Stimulated activated naive CD8-positive, alpha-beta T cell treated with anti-CD3 and anti-CD28 coated beads, Interleukin-15, Interleukin-2, amounts not matched to agents 100 ng/mL and 50 ng/mL, for 24 hours (primary cell): Measurements from ENCODE around the gene CLIP3.
A peak's percentile ranks its signal among the peaks of the same experiment; 100 is the strongest.
"Not testable (repeated sequence)": the region's sequence is repeated elsewhere in the genome, so short reads cannot be mapped to it uniquely, and the experiment has no call there.

ENCODE experiments used
- H3K27ac Mint-ChIP-seq: one replicate; pipeline ENCODE4 v1.8.0; 2021; ENCODE audit warnings: mild to moderate bottlenecking, mixed read lengths
- H3K27me3 Mint-ChIP-seq: one replicate; pipeline ENCODE4 v1.8.0; 2021; ENCODE audit warnings: mixed read lengths
- H3K36me3 Mint-ChIP-seq: one replicate; pipeline ENCODE4 v1.8.0; 2021; ENCODE audit warnings: low read depth, mixed read lengths
- H3K4me1 Mint-ChIP-seq: one replicate; pipeline ENCODE4 v1.8.0; 2021; ENCODE audit warnings: low read depth, mixed read lengths
- H3K4me3 Mint-ChIP-seq: one replicate; pipeline ENCODE4 v1.8.0; 2021; ENCODE audit warnings: mild to moderate bottlenecking, mixed read lengths
- H3K9me3 Mint-ChIP-seq: one replicate; pipeline ENCODE4 v1.8.0; 2021; ENCODE audit warnings: mixed read lengths

Gene CLIP3

GRCh38 chr19:36054733-36055686 is 22.3 kb upstream of the CLIP3 start, which contains the start of gene WDR62:
TSS of gene WDR62 (plus strand) at chr19:36054897. CDS start at chr19:36054972, 75 bp downstream.
- no peaks in the 10 kb centered on the region for H3K9me3 Mint-ChIP-seq
- peaks cover 15% of the 10 kb centered on the region for H3K36me3 Mint-ChIP-seq
- H3K4me3 Mint-ChIP-seq: peak within 1 kb of the TSS; percentile 93
- H3K4me1 Mint-ChIP-seq: peaks cover 21% of the 10 kb centered on the region
- H3K27ac Mint-ChIP-seq: peak within 1 kb of the TSS; percentile 95
- H3K27me3 Mint-ChIP-seq: no peaks in the 10 kb centered on the region

DNA sequence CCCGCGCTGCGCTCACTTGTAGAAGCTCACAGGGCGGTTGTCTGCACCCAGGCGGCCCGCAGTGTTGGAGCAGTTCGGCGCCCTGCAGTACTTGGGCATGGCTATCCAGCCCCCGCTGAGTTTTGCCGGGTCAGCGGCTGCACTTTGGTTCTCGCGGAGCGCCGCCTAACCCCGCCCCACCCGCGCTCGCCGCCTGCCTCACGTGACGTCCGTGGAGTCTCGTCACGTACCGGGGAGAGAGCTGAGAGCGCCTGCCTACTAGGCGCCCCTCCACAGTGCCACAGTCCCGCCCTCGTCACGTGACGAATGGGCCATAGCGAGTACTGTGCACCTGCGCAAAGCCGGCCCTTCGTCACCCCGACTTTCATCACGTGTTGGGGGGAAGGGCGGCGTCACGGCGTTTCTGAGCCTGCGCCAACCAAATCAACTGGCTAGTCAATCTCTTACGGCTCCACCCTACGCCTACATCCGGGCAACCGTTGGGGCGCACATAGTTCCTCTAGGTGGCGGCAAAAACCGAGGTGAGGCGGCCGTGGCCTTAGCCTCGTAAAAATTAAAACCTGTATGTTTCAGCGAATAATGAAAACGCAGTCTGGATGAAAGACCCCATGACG is 21.6 kb upstream of the CLIP3 start, which contains the start of gene THAP8:
Gene THAP8, minus strand, starts transcription at position 167 of the 614 bp plus-strand sequence. Its CDS starts 68 bp downstream, at position 99.
- H3K27ac Mint-ChIP-seq: peak within 1 kb of the TSS; percentile 95
- no peaks in the 10 kb centered on the region for H3K27me3 Mint-ChIP-seq
- H3K4me3 Mint-ChIP-seq: peak within 1 kb of the TSS; percentile 93
- no peaks in the 10 kb centered on the region for H3K9me3 Mint-ChIP-seq
- peaks cover 11% of the 10 kb centered on the region for H3K36me3 Mint-ChIP-seq
- H3K4me1 Mint-ChIP-seq: peaks cover 21% of the 10 kb centered on the region

GRCh38 chr19:36051637-36052036 is 19.0 kb upstream of the CLIP3 start:
- H3K4me3 Mint-ChIP-seq: no peak overlapping the region
- H3K27ac Mint-ChIP-seq: no peak overlapping the region
- H3K27me3 Mint-ChIP-seq: no peaks in the 10 kb centered on the region
- H3K36me3 Mint-ChIP-seq: no peaks in the 10 kb centered on the region
- H3K4me1 Mint-ChIP-seq: peaks cover 21% of the 10 kb centered on the region
- no peaks in the 10 kb centered on the region for H3K9me3 Mint-ChIP-seq

DNA sequence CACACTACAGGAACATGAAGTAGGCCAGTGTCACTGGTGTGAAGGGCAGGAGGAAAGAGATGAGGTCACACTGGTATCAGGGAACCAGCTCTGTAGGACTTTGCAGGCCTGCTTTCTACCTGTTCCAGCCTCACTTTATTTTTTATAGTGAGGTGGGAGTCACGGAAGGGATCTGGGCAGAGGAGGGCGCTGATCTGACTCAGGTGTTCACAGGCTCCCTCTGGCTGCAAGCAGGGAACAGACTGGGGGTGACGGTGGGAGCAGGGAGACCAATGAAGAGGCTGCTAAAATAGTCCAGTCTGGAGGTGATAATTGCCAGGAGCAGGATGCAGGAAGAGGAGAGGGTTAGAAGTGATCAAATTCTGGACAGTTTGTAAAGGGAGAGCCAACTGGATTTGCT is 18.6 kb upstream of the CLIP3 start:
- H3K4me3 Mint-ChIP-seq: no peak overlapping the region
- peaks cover 18% of the 10 kb centered on the region for H3K4me1 Mint-ChIP-seq
- no peak overlapping the region for H3K27ac Mint-ChIP-seq
- H3K36me3 Mint-ChIP-seq: no peaks in the 10 kb centered on the region
- no peaks in the 10 kb centered on the region for H3K27me3 Mint-ChIP-seq
- no peaks in the 10 kb centered on the region for H3K9me3 Mint-ChIP-seq

- no peak overlapping the region for H3K27ac Mint-ChIP-seq
- H3K4me1 Mint-ChIP-seq: peaks cover 7% of the 10 kb centered on the region
- no peak overlapping the region for H3K4me3 Mint-ChIP-seq
- H3K36me3 Mint-ChIP-seq: no peaks in the 10 kb centered on the region
- H3K27me3 Mint-ChIP-seq: no peaks in the 10 kb centered on the region
- no peaks in the 10 kb centered on the region for H3K9me3 Mint-ChIP-seq
These were observed 16.5 kb upstream of the CLIP3 start for GRCh38 chr19:36049080-36049698.

DNA sequence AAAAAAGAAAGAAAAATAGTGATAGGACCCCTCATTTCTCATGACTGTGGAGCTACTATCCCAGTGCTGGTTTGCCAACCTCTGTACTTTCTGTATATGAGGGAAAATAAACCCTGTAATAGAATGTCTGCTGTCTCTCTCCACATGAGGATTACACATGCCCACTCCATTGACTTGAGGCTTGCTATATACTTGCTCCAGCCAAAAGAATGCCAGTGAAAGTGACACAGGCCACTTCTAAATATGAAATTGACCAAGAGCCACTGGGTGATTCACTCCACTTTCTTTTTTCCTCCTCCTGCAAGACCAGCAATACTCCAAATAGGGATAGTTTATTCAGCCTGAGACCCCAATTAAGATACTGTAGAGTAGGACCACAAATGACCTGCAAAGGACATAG is 15.2 kb upstream of the CLIP3 start:
- Mint-ChIP-seq H3K9me3 (no peaks in the 10 kb centered on the region), H3K4me3 (no peak overlapping the region), H3K27ac (no peak overlapping the region), H3K27me3 (no peaks in the 10 kb centered on the region), H3K4me1 (no peaks in the 10 kb centered on the region), H3K36me3 (no peaks in the 10 kb centered on the region)

GRCh38 chr19:36046443-36047050 is 13.9 kb upstream of the CLIP3 start:
- Mint-ChIP-seq H3K4me3 (no peak overlapping the region), H3K27me3 (no peaks in the 10 kb centered on the region), H3K4me1 (no peaks in the 10 kb centered on the region), H3K27ac (no peak overlapping the region), H3K9me3 (no peaks in the 10 kb centered on the region), H3K36me3 (no peaks in the 10 kb centered on the region)

GRCh38 chr19:36043952-36044351 is 11.3 kb upstream of the CLIP3 start:
- Mint-ChIP-seq H3K27me3 (no peaks in the 10 kb centered on the region), H3K36me3 (peaks cover 3% of the 10 kb centered on the region), H3K4me1 (no peaks in the 10 kb centered on the region), H3K4me3 (no peak overlapping the region), H3K27ac (no peak overlapping the region), H3K9me3 (no peaks in the 10 kb centered on the region)

- Mint-ChIP-seq H3K27ac (no peak overlapping the region), H3K9me3 (no peaks in the 10 kb centered on the region), H3K4me3 (no peak overlapping the region), H3K4me1 (peaks cover 4% of the 10 kb centered on the region), H3K27me3 (no peaks in the 10 kb centered on the region), H3K36me3 (peaks cover 3% of the 10 kb centered on the region)
These were observed 9.2 kb upstream of the CLIP3 start for GRCh38 chr19:36041831-36042230.

DNA sequence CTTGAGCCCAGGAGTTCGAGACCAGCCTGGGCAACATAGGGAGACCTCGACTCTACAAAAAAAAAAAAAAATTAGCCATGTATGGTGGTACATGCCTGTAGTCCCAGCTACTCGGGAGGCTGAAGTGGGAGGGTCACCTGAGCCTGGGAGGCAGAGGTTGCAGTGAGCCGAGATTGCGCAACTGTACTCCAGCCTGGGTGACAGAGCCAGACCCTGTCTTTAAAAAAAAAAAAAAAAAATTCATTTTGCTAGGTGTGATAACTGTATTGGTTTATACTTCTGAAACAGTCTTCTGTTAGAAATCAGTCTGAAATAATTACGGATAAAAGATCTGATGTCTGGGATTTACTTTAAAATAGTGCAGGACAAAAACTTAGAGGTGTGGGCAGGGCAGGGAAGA is 8.4 kb upstream of the CLIP3 start:
- not testable (repeated sequence) for H3K27ac Mint-ChIP-seq, H3K36me3 Mint-ChIP-seq, H3K4me1 Mint-ChIP-seq, H3K4me3 Mint-ChIP-seq, H3K27me3 Mint-ChIP-seq, H3K9me3 Mint-ChIP-seq

GRCh38 chr19:36040495-36040894 is 7.8 kb upstream of the CLIP3 start:
- H3K27me3 Mint-ChIP-seq: no peaks in the 10 kb centered on the region
- H3K27ac Mint-ChIP-seq: no peak overlapping the region
- no peak overlapping the region for H3K4me3 Mint-ChIP-seq
- peaks cover 9% of the 10 kb centered on the region for H3K4me1 Mint-ChIP-seq
- no peaks in the 10 kb centered on the region for H3K9me3 Mint-ChIP-seq
- H3K36me3 Mint-ChIP-seq: peaks cover 3% of the 10 kb centered on the region

GRCh38 chr19:36031308-36031707 is 1.4 kb downstream of the CLIP3 start:
- Mint-ChIP-seq H3K36me3 (peaks cover 22% of the 10 kb centered on the region), H3K27ac (no peak overlapping the region), H3K27me3 (no peaks in the 10 kb centered on the region), H3K9me3 (no peaks in the 10 kb centered on the region), H3K4me1 (peaks cover 15% of the 10 kb centered on the region), H3K4me3 (no peak overlapping the region)

DNA sequence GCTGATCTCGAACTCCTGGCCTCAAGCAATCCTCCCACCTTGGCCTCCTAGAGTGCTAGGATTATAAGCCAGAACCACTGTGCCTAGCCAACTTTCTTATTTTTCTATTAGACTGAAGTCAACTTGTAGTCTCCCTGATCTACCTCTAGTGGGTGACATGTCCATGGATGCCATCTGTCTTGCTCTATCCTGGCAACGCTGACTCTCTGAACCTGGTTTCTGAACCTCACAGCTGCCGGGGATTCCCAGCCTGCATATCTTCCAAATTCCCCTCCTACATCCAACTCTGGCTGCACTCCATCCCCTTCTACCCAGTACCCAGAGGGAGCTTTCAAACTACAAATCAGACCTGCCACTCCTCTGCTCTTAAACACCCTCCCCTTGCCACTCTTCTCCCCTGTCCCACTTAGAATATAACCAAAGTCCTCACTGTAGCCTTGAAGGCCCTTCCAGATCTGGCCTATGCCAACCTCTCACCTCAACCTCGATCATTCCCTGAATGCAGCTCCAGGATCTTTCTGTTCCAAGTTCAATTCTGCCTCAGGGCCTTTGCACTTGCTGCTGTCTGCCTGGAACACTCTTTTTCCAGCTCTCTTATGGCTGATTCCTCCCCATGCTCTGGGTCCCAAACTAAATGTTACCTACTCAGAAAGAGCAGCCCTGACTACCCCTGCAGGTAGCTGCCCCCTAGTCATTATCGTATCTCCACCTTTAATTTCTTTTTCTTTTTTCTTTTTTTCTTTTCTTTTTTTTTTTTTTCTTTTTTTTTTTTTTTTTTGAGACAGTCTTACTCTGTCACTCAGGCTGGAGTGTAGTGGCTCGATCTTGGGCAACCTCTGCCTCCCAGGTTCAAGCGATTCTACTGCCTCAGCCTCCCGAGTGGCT is 2.2 kb downstream of the CLIP3 start:
- H3K27ac Mint-ChIP-seq: no peak overlapping the region

More for the DNA sequence above, 2.2 kb downstream of the CLIP3 start:
- Mint-ChIP-seq H3K9me3 (no peaks in the 10 kb centered on the region), H3K36me3 (peaks cover 26% of the 10 kb centered on the region), H3K27me3 (no peaks in the 10 kb centered on the region), H3K4me3 (no peak overlapping the region), H3K4me1 (peaks cover 11% of the 10 kb centered on the region)
